HT1080 (cell line): ENCODE measurements around the gene CLDN16. TPM values are rescaled to one million over a fixed set of nuclear protein-coding genes. Genes with fewer than 3 reads are reported as not detected.

ENCODE experiments used
- DNase-seq: peaks from one replicate; pipeline ENCODE4 v3.0.0-alpha.2; 2015; ENCODE audit warnings: low read depth
- total RNA-seq: library from RNA; depleted of rRNA; stranded (reverse); fragments of >200 nt; shearing (Covaris generic); gene quantifications from 2 replicates; pipeline ENCODE4 v1.2.3, GENCODE V29; 2014; rRNA removed

CLDN16 gene
- total RNA-seq, 1 experiment from 2014 or later: not detected

GRCh38 chr3:190435618-190436017, 47.7 kb downstream of the CLDN16 start:
- peak; percentile 69 for DNase-seq

- DNase-seq: no peak
These were observed 48.4 kb downstream of the CLDN16 start for GRCh38 chr3:190436331-190436730.

GRCh38 chr3:190442240-190442639, 54.3 kb downstream of the CLDN16 start:
- DNase-seq: no peak

GRCh38 chr3:190443257-190443656, 55.3 kb downstream of the CLDN16 start:
- DNase-seq: peak; percentile 68

GRCh38 chr3:190444006-190444405, 56.0 kb downstream of the CLDN16 start:
- no peak for DNase-seq

GRCh38 chr3:190444576-190445145, 56.7 kb downstream of the CLDN16 start:
- DNase-seq: no peak

GRCh38 chr3:190446573-190447279, 58.8 kb downstream of the CLDN16 start:
- DNase-seq: no peak

- no peak for DNase-seq
These were observed 60.3 kb downstream of the CLDN16 start for GRCh38 chr3:190448256-190448655.

GRCh38 chr3:190449801-190450200, 61.8 kb downstream of the CLDN16 start, which contains the start of gene TMEM207:
Gene TMEM207, minus strand, starts transcription at chr3:190449901. Its CDS starts 92 bp downstream, at chr3:190449809.
- DNase-seq: no peak

- DNase-seq: no peak
These were observed 67.9 kb downstream of the CLDN16 start for GRCh38 chr3:190455828-190456227.

- DNase-seq: no peak
These were observed 68.8 kb downstream of the CLDN16 start for GRCh38 chr3:190456770-190457169.

- DNase-seq: no peak
These were observed 70.1 kb downstream of the CLDN16 start for GRCh38 chr3:190458040-190458439.

Other genes with a start within 250 kb of the CLDN16 start
- 0.20 and 0.37 TPM in 2 replicates for gene CLDN1, start 65.7 kb upstream of the CLDN16 start, total RNA-seq
- not detected in 2 replicates for gene TMEM207, start 61.7 kb downstream of the CLDN16 start, total RNA-seq
- gene IL1RAP, start 125.9 kb downstream of the CLDN16 start, total RNA-seq: 21.2 and 27.3 TPM in 2 replicates